Right atrium auricular region (tissue), 2 donors: ENCODE measurements around the gene MYO16. TPM values are rescaled to one million over a fixed set of nuclear protein-coding genes. Genes with fewer than 3 reads are reported as not detected.
"Not testable (repeated sequence)": the region's sequence is repeated elsewhere in the genome, so short reads cannot be mapped to it uniquely, and the experiment has no call there.

Experiments
- DNase-seq: peaks from one replicate; pipeline ENCODE4 v3.0.0-alpha.2; 2019; ENCODE audit warnings: low spot score
- H3K27ac ChIP-seq, 2 donors: fragments of 200-600 bp; sonication (generic); 1 replicate in 1 of 2; 2 replicates in 1 of 2; pipeline ENCODE4 v1.5.1; 2016 to 2019
- H3K27me3 ChIP-seq, 2 donors: fragments of 200-600 bp; sonication (generic); one replicate each; pipeline versions ENCODE4 v1.5.1 to v1.6.0; 2017 to 2019
- H3K36me3 ChIP-seq: fragments of 200-600 bp; sonication (generic); one replicate; pipeline ENCODE4 v1.5.1; 2016
- H3K4me1 ChIP-seq, 2 donors: fragments of 200-600 bp; sonication (generic); one replicate each; pipeline versions ENCODE4 v1.5.1 to v1.6.0; 2017 to 2019
- H3K4me3 ChIP-seq, 2 donors: fragments of 200-600 bp; sonication (generic); 1 replicate in 1 of 2; 2 replicates in 1 of 2; pipeline ENCODE4 v1.5.1; 2017 to 2019; ENCODE audit warnings: mild to moderate bottlenecking in 1 of 2, moderate library complexity in 1 of 2
- H3K9me3 ChIP-seq, 2 donors: fragments of 200-600 bp; sonication (generic); one replicate each; pipeline ENCODE4 v1.5.1; 2019
- CTCF ChIP-seq, 2 donors: fragments of 200-600 bp; sonication (generic); IDR thresholded peaks; one replicate each; pipeline ENCODE4 v1.5.1; 2019; ENCODE audit warnings: antibody characterized with exemption in 2 of 2
- total RNA-seq, 2 donors: library from RNA; depleted of rRNA; stranded (reverse); fragments of >200 nt; gene quantifications; one replicate each; pipeline ENCODE4 v1.1.0, GENCODE V29; 2016

Gene MYO16
- total RNA-seq, 2 donors from 2014 or later, result 1.1 to 1.8 TPM

DNA sequence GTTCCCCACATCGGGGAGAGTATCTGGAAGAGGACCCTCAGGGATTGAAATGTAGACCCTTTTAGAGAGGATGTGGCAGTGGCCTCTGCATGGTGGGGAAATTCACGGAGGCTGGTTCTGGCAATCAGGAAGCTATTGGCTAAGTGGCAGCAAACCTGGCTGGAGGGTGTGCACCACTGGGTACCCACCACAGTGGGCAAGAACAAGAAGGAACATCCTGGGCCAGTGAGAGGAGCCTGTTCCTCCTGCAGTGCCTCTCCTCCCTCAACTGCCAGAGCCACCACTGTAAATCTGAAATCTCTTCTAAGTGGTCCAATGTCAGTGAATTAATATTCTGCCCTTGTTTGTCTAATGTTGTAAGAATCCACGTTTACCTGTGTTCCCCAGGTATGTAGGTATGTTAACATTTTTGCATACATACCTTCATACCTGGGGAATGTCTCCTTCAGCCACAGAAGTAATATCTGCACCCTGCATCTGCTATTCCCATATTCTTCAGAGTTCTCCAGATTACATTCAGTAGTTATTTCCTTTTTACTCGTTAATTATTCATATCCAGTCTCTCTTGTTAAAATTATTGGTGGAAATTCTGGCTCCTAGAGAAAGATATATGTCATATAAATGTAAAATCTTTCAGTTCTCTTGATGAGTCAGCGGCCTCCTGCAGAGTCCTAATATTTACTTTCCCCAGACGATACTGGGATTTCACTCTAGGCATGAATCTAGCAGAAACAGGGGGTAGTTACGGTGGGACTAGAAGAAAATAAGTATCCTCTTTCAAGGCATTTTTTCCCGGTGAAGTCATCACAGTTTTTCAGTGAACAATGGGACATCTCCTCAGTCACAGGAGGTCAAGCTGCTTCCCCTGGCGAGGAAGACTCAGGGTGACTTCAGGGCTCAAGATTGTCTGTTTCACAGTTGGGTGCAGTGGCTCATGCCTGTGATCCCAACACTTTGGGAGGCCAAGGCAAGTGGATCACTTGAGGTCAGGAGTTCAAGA is 148.3 kb downstream of the MYO16 start:
- no peaks in the 10 kb centered on the region for H3K4me1 ChIP-seq
- no peak for TF ChIP-seq CTCF (IDR thresholded peaks at IDR 0.05)
- no peaks in the 10 kb centered on the region for H3K36me3 ChIP-seq
- H3K4me3 ChIP-seq, result no peak overlapping the region
- DNase-seq, result no peak
- no peaks in the 10 kb centered on the region for H3K9me3 ChIP-seq
- H3K27ac ChIP-seq, result no peak overlapping the region
- H3K27me3 ChIP-seq, result no peaks in the 10 kb centered on the region

GRCh38 chr13:108779308-108779707 is 149.9 kb downstream of the MYO16 start:
- TF ChIP-seq CTCF (IDR thresholded peaks at IDR 0.05), result no peak
- no peaks in the 10 kb centered on the region for H3K4me1 ChIP-seq
- no peak overlapping the region for H3K4me3 ChIP-seq
- H3K9me3 ChIP-seq, result no peaks in the 10 kb centered on the region
- no peaks in the 10 kb centered on the region for H3K27me3 ChIP-seq
- no peak for DNase-seq
- H3K36me3 ChIP-seq, result no peaks in the 10 kb centered on the region
- H3K27ac ChIP-seq, result no peak overlapping the region

GRCh38 chr13:108780706-108781105 is 151.3 kb downstream of the MYO16 start:
- H3K9me3 ChIP-seq, result no peaks in the 10 kb centered on the region

DNA sequence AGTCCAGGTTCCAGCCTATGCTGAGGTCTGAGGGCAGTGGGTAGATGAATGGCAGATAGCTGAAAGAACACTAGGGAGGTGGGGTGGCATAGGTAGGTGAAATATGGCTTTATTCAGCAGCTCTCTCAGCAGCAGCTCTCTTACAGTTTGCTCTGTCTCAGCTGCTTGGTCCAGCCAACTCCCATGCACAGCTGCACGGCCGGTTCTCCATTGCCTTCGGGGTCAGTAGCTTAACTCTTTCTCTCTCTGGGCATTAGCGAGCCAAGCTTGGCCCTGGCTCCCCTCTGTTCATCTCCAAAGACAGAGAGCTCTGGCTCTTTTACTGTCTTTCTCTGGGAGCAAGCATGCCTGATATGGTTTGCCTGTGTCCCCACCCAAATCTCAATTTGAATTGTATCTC is 151.9 kb downstream of the MYO16 start:
- DNase-seq, result no peak
- Histone ChIP-seq H3K4me3 (no peak overlapping the region), H3K4me1 (no peaks in the 10 kb centered on the region), H3K27ac (no peak overlapping the region), H3K9me3 (no peaks in the 10 kb centered on the region), H3K27me3 (no peaks in the 10 kb centered on the region), H3K36me3 (no peaks in the 10 kb centered on the region)
- TF ChIP-seq CTCF (IDR thresholded peaks at IDR 0.05), result no peak

More at GRCh38 chr13:108780706-108781105, 151.3 kb downstream of the MYO16 start:
- H3K27me3 ChIP-seq, result no peaks in the 10 kb centered on the region
- DNase-seq, result no peak
- H3K36me3 ChIP-seq, result no peaks in the 10 kb centered on the region
- H3K4me1 ChIP-seq, result no peaks in the 10 kb centered on the region
- TF ChIP-seq CTCF (IDR thresholded peaks at IDR 0.05), result no peak
- no peak overlapping the region for H3K27ac ChIP-seq
- no peak overlapping the region for H3K4me3 ChIP-seq

- H3K36me3 ChIP-seq, H3K4me1 ChIP-seq, H3K9me3 ChIP-seq, H3K27ac ChIP-seq, DNase-seq, H3K27me3 ChIP-seq, H3K4me3 ChIP-seq: not testable (repeated sequence)
Measured at GRCh38 chr13:108782480-108782879, 153.1 kb downstream of the MYO16 start.

- H3K27ac ChIP-seq, result no peak overlapping the region
- no peak for DNase-seq
Measured at GRCh38 chr13:108785844-108786243, 156.4 kb downstream of the MYO16 start.

More at GRCh38 chr13:108785844-108786243, 156.4 kb downstream of the MYO16 start:
- TF ChIP-seq CTCF (IDR thresholded peaks at IDR 0.05), result no peak
- Histone ChIP-seq H3K36me3 (no peaks in the 10 kb centered on the region), H3K27me3 (no peaks in the 10 kb centered on the region), H3K4me3 (no peak overlapping the region), H3K4me1 (no peaks in the 10 kb centered on the region), H3K9me3 (no peaks in the 10 kb centered on the region)
